ENCODE data around the gene DOCK4.
A peak's percentile ranks its signal among the peaks of the same experiment; 100 is the strongest.

The DOCK4 gene

DNA sequence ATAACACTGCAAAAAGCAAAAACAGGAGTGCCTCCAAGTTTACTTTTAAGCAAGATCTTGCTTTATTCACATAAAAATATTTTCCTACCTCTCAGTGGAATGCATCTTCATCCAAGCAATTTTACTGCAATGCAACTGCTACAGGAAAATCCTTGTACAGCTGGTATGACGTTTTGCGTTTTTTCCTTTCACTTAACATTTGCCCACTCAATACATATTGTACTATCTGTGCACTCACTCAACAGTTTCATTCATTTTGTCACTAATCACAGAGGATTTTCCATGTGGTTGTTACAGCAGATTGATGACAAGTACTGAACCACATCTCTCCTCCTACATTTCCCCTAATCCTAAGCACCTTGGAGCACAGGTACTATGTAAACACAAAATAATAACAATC, 421.9 kb downstream of the DOCK4 start:
- DNase-seq (ENCODE audit: low read depth in 2 of 3, low spot score in 2 of 3) = no peak

GRCh38 chr7:111783854-111784253, 422.3 kb downstream of the DOCK4 start:
- no peak for DNase-seq (ENCODE audit: low read depth in 2 of 3, low spot score in 2 of 3)

- no peak for DNase-seq (ENCODE audit: low read depth in 2 of 3, low spot score in 2 of 3)
Measured at GRCh38 chr7:111780527-111780926, 425.7 kb downstream of the DOCK4 start.

DNA sequence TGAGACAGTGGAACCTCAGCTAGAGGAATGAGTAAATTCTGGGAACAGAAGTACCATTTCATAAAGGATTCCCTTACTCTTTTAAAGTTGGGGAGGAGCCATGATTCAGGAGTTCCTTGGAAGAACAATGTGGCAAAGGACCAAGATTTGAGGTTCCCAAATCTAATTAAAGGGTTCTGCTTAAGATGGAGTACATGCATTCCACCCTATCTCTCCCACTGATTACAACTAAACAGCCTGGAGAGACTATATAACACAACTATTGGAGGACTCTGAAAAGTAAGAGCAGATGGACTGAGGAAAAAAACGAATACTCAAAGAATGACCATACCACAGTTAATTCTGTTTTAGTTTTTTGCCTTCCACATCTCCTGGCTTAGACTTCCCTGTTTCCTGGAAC, 431.0 kb downstream of the DOCK4 start:
- no peak for DNase-seq (ENCODE audit: low read depth in 2 of 3, low spot score in 2 of 3)

- no peak for DNase-seq (ENCODE audit: low read depth in 2 of 3, low spot score in 2 of 3)
Measured at GRCh38 chr7:111772716-111773115, 433.5 kb downstream of the DOCK4 start.

DNA sequence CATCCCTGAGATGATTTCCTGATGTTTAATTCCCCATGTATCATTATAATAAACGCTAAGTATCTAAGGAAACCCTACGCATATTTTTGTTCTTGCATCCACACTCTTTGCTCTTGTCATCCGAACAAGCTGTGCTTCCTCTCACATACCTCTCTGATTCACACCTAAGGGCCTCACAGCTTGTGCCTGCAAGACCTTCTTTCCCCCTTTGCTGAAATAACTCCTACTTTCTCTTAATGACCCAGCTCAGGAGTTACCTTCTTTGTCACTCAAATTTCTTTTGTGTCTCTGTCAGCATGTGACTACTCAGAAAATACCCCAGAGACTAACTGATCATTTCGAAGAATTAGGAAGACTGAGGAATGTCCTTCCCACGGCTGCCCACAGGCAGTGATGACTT, 434.6 kb downstream of the DOCK4 start:
- no peak for DNase-seq (ENCODE audit: low read depth in 2 of 3, low spot score in 2 of 3)

DNA sequence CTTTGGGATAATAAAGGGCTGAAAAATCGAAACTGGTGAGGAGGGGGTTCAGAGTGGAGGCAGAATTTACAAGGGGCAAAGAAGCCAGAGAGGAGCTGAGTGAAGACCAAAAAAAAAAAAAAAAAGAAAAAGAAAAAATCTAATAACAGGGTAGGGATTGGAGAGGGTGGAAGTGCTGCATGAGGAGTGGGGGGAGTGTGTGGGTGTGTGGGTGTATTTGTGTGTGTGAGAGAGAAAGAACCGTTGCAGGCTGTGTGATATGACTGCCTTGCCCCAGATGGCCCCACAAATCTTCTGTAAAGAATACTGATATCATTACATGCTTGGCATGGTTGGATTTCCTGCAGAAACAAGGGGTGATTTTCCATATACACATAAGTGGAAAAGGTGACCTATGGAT, 436.1 kb downstream of the DOCK4 start:
- no peak for DNase-seq (ENCODE audit: low read depth in 2 of 3, low spot score in 2 of 3)

GRCh38 chr7:111765751-111766643, 440.2 kb downstream of the DOCK4 start:
- DNase-seq (ENCODE audit: low read depth in 2 of 3, low spot score in 2 of 3) = no peak

- DNase-seq (ENCODE audit: low read depth in 2 of 3, low spot score in 2 of 3) = no peak
Measured at GRCh38 chr7:111763221-111763801, 442.9 kb downstream of the DOCK4 start.

DNA sequence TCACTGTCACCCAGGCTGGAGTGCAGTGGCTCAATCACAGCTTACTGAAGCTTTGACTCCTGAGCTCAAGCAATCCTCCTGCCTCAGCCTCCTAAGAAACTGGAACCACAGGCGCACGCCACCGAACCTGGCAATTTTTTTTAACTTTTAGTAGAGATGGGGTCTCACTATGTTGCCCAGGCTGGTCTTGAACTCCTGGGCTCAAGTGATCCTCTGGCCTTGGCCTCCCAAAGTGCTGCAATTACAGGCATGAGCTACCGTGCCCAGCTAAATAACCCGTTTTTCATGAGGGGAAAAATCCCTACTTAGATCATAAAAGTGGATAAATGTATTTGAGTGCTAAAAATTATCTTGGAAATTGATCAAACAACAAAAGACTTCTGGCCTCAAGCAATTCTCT, 443.4 kb downstream of the DOCK4 start:
- no peak for DNase-seq (ENCODE audit: low read depth in 2 of 3, low spot score in 2 of 3)

DNA sequence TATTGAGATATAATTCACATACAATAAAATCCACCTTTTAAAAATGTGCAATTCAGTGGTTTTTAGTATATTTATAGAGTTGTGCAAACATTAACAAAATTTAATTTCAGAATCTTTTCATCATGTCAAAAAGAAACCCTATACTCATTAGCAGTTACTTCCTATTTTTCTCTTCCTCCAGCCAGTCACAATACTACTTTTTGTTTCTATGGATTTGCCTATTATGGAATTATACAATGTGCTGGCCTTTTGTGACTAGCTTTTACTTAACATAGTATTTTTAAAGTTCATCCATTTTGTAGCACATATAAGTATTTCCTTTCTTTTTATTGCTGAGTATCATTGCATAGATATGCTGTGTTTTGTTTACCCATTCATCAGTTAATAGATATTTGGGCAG, 444.0 kb downstream of the DOCK4 start:
- no peak for DNase-seq (ENCODE audit: low read depth in 2 of 3, low spot score in 2 of 3)

DNA sequence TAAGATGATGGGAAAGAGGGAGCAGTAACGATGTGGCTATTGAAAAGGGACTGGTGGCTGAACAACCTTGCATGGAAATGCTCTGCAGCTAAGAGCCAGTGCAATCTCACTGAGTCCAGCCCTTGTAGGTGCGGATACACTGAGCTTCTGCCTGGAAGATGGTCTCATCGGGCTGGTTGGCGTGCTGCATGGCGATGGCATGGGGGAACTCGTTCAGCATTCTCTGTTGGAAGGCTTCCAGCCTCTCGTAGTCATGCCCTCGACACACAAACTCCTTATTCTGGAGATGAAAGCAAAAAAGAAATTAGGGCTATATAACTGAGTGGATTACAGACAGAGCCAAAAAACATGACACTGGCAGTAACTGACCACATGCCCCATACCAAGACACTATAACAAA, 446.2 kb downstream of the DOCK4 start:
- no peak for DNase-seq (ENCODE audit: low read depth in 2 of 3, low spot score in 2 of 3)

DNA sequence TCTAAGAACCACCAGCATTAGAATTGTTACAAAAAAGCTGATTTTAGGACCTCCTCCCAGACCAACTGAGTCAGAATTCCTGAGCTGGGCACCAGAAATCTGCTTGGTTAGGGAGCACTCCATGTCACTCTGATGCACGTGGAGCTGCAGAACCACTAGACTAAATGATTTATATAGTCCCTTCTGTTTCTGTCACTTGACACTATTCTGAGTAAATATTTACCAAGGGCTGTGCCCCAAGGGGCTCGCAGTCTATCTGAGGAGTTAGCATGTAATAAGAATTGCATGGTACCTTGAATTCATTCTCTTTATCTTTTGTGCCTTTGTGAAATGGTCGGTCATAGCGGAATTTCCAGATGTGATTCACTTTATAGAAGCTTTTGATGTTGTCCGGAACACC, 447.9 kb downstream of the DOCK4 start:
- no peak for DNase-seq (ENCODE audit: low read depth in 2 of 3, low spot score in 2 of 3)

- no peak for DNase-seq (ENCODE audit: low read depth in 2 of 3, low spot score in 2 of 3)
Measured at GRCh38 chr7:111756687-111757178, 449.5 kb downstream of the DOCK4 start.

DNA sequence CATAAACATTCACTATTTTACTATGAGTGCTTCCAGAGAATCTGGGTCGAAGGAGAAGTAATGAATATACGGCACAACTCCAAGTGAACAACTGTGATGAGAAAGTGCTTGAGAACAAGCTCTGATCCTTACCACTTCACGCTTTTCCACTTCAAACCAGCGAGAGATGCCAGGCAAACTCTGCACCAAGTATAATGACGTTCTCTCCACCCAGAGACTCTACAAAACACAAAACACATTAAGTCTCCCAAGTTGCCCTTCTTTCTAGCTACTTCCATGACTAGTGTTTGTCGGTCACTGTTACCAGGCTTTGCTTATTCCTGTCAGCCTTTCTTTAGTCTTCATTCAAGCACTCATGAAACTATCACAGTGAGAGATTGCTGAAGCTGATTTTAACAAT, 450.8 kb downstream of the DOCK4 start:
- DNase-seq (ENCODE audit: low read depth in 2 of 3, low spot score in 2 of 3) = no peak

GRCh38 chr7:111753968-111754367, 452.2 kb downstream of the DOCK4 start:
- DNase-seq (ENCODE audit: low read depth in 2 of 3, low spot score in 2 of 3) = no peak

DNA sequence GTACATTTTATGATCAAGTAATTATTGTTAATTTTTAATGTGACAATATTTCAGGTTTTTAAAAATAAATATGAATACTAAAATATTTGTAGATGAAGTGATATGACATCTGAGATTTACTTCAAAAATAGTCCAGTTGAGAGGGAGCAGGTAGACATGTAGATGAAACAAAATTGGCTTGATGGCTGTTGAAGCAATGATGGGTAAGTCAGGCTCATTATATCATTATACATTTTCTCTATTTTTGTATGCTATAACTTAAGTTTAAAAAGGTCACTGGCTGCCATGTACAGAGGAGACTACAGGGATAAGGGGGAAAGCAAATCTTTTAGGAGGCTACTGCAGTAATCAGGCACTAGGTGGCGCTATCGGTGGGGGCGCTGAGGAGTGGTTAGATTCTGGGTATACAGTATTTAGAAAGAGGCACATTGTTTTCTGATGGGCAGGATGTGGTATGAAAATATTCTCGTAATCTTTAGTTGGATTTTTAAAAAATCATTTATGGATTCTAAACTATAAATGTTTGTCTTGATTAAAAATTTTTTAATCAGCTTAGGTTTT, 454.1 kb downstream of the DOCK4 start:
- peak in 2 of 3 experiments; percentile 6 to 49 for DNase-seq (ENCODE audit: low read depth in 2 of 3, low spot score in 2 of 3)

GRCh38 chr7:111750878-111751277, 455.3 kb downstream of the DOCK4 start:
- DNase-seq (ENCODE audit: low read depth in 2 of 3, low spot score in 2 of 3) = no peak

- no peak for DNase-seq (ENCODE audit: low read depth in 2 of 3, low spot score in 2 of 3)
Measured at GRCh38 chr7:111750228-111750627, 456.0 kb downstream of the DOCK4 start.

DNA sequence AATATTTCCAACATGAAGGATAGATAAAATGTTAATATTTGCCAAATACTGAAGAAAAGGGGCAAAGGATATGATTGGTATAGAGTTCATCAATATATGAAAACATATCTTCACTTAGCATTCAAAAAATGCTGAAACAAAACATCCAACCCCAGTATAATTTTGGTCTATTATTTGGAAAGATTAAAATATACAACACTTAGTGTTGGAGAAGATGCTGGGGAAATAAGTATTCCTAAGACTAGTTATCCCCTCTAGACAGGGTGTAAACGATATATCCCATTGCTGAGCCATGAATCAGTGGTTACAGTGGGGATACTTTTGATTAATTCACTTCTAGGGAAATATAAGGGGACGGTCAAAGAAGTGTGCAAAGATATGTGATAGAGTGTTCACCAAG, 456.6 kb downstream of the DOCK4 start:
- no peak for DNase-seq (ENCODE audit: low read depth in 2 of 3, low spot score in 2 of 3)

DNA sequence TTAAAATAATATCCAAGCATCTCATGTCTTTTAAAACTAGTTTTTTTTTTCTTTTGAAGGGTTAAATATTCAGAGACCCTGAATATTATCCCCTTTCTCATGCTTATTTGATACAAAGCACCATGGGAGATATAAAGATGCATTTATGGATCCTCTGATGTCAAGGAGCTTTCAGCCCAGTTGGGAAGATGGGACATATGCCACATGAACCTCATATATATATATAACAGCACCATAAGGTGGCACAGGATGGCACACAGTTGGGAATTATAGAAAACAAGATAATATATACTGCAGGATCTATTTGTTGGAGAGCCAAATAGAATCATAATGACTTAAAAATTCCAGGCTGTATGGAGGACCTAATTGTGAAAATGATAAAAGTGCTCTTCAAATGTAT, 458.5 kb downstream of the DOCK4 start:
- DNase-seq (ENCODE audit: low read depth in 2 of 3, low spot score in 2 of 3) = no peak

DNA sequence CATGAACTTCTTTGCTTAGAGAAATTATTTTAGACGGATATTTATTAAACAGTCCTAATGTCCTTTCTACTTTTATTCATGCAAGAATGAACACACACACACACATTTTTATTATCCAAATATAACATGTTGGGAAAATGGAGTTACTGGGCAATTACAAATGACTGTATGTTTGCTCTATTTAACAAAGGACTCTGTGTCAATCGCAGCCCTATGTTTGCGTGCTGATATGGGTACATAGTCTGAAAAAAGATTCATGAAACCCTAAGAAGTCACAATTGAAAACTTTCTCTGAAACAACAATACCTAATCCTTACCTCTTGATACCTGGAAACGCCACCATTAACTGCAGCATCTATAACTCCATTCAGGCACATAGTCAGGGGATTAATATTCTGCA, 459.2 kb downstream of the DOCK4 start:
- no peak for DNase-seq (ENCODE audit: low read depth in 2 of 3, low spot score in 2 of 3)
